ENCODE data around the gene TRPT1.

TRPT1 gene

GRCh38 chr11:64206457-64207255, 19.3 kb downstream of the TRPT1 start, which contains the start of gene FERMT3:
TSS of gene FERMT3 (plus strand) at chr11:64206721. CDS start at chr11:64207365, 644 bp downstream.
- DNase-seq = peak; percentile 80

GRCh38 chr11:64204464-64204989, 21.5 kb downstream of the TRPT1 start:
- peak; percentile 97 for DNase-seq

- no peak for DNase-seq
Measured at GRCh38 chr11:64204080-64204440, 21.9 kb downstream of the TRPT1 start.

- no peak for DNase-seq
Measured at GRCh38 chr11:64203421-64204079, 22.4 kb downstream of the TRPT1 start.

GRCh38 chr11:64202992-64203391, 23.0 kb downstream of the TRPT1 start:
- DNase-seq = no peak

GRCh38 chr11:64201543-64201942, 24.4 kb downstream of the TRPT1 start:
- no peak for DNase-seq

GRCh38 chr11:64198511-64198910, 27.5 kb downstream of the TRPT1 start:
- no peak for DNase-seq

- DNase-seq = no peak
Measured at GRCh38 chr11:64196626-64197025, 29.4 kb downstream of the TRPT1 start.

- DNase-seq = no peak
Measured at GRCh38 chr11:64192434-64192833, 33.6 kb downstream of the TRPT1 start.

GRCh38 chr11:64186492-64187165, 39.4 kb downstream of the TRPT1 start:
- DNase-seq = peak; percentile 50

GRCh38 chr11:64185693-64186491, 40.1 kb downstream of the TRPT1 start, which contains the start of gene STIP1:
TSS of gene STIP1 (plus strand) at chr11:64186171. CDS start at chr11:64186262, 91 bp downstream.
- DNase-seq = peak; percentile 100

- peak; percentile 93 for DNase-seq
Measured at GRCh38 chr11:64185175-64185692, 40.8 kb downstream of the TRPT1 start.

GRCh38 chr11:64183890-64184289, 42.1 kb downstream of the TRPT1 start:
- no peak for DNase-seq

GRCh38 chr11:64181506-64182411, 44.2 kb downstream of the TRPT1 start:
- DNase-seq = peak; percentile 93

GRCh38 chr11:64180891-64181290, 45.1 kb downstream of the TRPT1 start:
- no peak for DNase-seq

GRCh38 chr11:64178951-64179639, 46.9 kb downstream of the TRPT1 start:
- no peak for DNase-seq

- no peak for DNase-seq
Measured at GRCh38 chr11:64178203-64178602, 47.8 kb downstream of the TRPT1 start.

GRCh38 chr11:64176751-64177150, 49.2 kb downstream of the TRPT1 start:
- DNase-seq = no peak

All from OCI-M1 (cell line).